GM18868 (cell line): ENCODE measurements around the gene ARHGAP15.
A peak's percentile ranks its signal among the peaks of the same experiment; 100 is the strongest.

Source experiments
- ATAC-seq: cut with Tn5 transposase; IDR thresholded peaks from one replicate; pipeline ENCODE4 v1.9.1; 2021; ENCODE audit warnings: mild to moderate bottlenecking, moderate library complexity; ENCODE audit not compliant: unreplicated experiment

Gene ARHGAP15

GRCh38 chr2:143732076-143732475 is 602.9 kb downstream of the ARHGAP15 start:
- ATAC-seq, result no peak

GRCh38 chr2:143732871-143733270 is 603.7 kb downstream of the ARHGAP15 start:
- ATAC-seq, result no peak

- no peak for ATAC-seq
Observed at GRCh38 chr2:143734507-143734906, 605.3 kb downstream of the ARHGAP15 start.

- no peak for ATAC-seq
Observed at GRCh38 chr2:143736904-143737303, 607.7 kb downstream of the ARHGAP15 start.

GRCh38 chr2:143740431-143740830 is 611.2 kb downstream of the ARHGAP15 start:
- ATAC-seq, result no peak

- no peak for ATAC-seq
Observed at GRCh38 chr2:143741205-143741604, 612.0 kb downstream of the ARHGAP15 start.

GRCh38 chr2:143742581-143742980 is 613.4 kb downstream of the ARHGAP15 start:
- ATAC-seq, result no peak

GRCh38 chr2:143744114-143744513 is 614.9 kb downstream of the ARHGAP15 start:
- no peak for ATAC-seq

- ATAC-seq, result no peak
Observed at GRCh38 chr2:143745060-143745459, 615.8 kb downstream of the ARHGAP15 start.

GRCh38 chr2:143754742-143755141 is 625.5 kb downstream of the ARHGAP15 start:
- ATAC-seq, result no peak

- no peak for ATAC-seq
Observed at GRCh38 chr2:143758629-143759330, 629.6 kb downstream of the ARHGAP15 start.

- no peak for ATAC-seq
Observed at GRCh38 chr2:143759455-143759854, 630.2 kb downstream of the ARHGAP15 start.

- no peak for ATAC-seq
Observed at GRCh38 chr2:143762176-143762928, 633.1 kb downstream of the ARHGAP15 start.

GRCh38 chr2:143764261-143764660 is 635.0 kb downstream of the ARHGAP15 start:
- no peak for ATAC-seq

GRCh38 chr2:143764706-143765105 is 635.5 kb downstream of the ARHGAP15 start:
- ATAC-seq, result no peak

- ATAC-seq, result no peak
Observed at GRCh38 chr2:143768991-143769390, 639.8 kb downstream of the ARHGAP15 start.

GRCh38 chr2:143771939-143772338 is 642.7 kb downstream of the ARHGAP15 start:
- ATAC-seq, result no peak

GRCh38 chr2:143776526-143777297 is 647.5 kb downstream of the ARHGAP15 start:
- no peak for ATAC-seq

- no peak for ATAC-seq
Observed at GRCh38 chr2:143779021-143779420, 649.8 kb downstream of the ARHGAP15 start.

GRCh38 chr2:143786026-143786765 is 657.0 kb downstream of the ARHGAP15 start:
- no peak for ATAC-seq

- peak; percentile 87 for ATAC-seq
Observed at GRCh38 chr2:143787674-143788073, 658.5 kb downstream of the ARHGAP15 start.
